Endodermal cell (in vitro differentiated cells): ENCODE measurements around the gene ZMYM1. TPM values are rescaled to one million over a fixed set of nuclear protein-coding genes. Genes with fewer than 3 reads are reported as not detected.

Experiments used
- DNase-seq: peaks from one replicate; pipeline ENCODE4 v3.0.0-alpha.2; 2017
- H3K27ac ChIP-seq: 2 replicates; pipeline ENCODE4 v1.5.1; 2013; ENCODE audit warnings: mild to moderate bottlenecking, low read depth, low read length, moderate library complexity
- H3K27me3 ChIP-seq: 2 replicates; pipeline ENCODE4 v1.6.1; 2013; ENCODE audit warnings: mild to moderate bottlenecking, low read length, moderate library complexity; ENCODE audit not compliant: insufficient read depth, control insufficient read depth, poor library complexity, severe bottlenecking
- H3K36me3 ChIP-seq: 2 replicates; pipeline ENCODE4 v1.7.0; 2013; ENCODE audit warnings: mild to moderate bottlenecking, low read length, moderate library complexity; ENCODE audit not compliant: control insufficient read depth, insufficient read depth
- H3K4me1 ChIP-seq: one replicate; pipeline ENCODE4 v1.7.0; 2013; ENCODE audit warnings: low read length; ENCODE audit not compliant: control insufficient read depth, insufficient read depth
- H3K4me3 ChIP-seq: 2 replicates; pipeline ENCODE4 v1.5.1; 2013; ENCODE audit warnings: mild to moderate bottlenecking, low read length, moderate library complexity
- H3K9ac ChIP-seq: 2 replicates; pipeline ENCODE4 v1.6.1; 2013; ENCODE audit warnings: mild to moderate bottlenecking, low read length, moderate library complexity; ENCODE audit not compliant: poor library complexity, severe bottlenecking; ENCODE audit errors: extremely low read depth
- H3K9me3 ChIP-seq: 2 replicates; pipeline ENCODE4 v1.6.1; 2013; ENCODE audit warnings: mild to moderate bottlenecking, low read length, moderate library complexity; ENCODE audit not compliant: control insufficient read depth
- H3K27ac Mint-ChIP-seq: 2 replicates; pipeline ENCODE4 v1.8.0; 2020; ENCODE audit warnings: mixed read lengths
- H3K27me3 Mint-ChIP-seq: 2 replicates; pipeline ENCODE4 v1.8.0; 2021; ENCODE audit warnings: mild to moderate bottlenecking, mixed read lengths; ENCODE audit not compliant: insufficient read depth
- H3K36me3 Mint-ChIP-seq: 2 replicates; pipeline ENCODE4 v1.8.0; 2020; ENCODE audit warnings: low read depth, mixed read lengths
- H3K4me1 Mint-ChIP-seq: 2 replicates; pipeline ENCODE4 v1.8.0; 2020; ENCODE audit warnings: mixed read lengths
- H3K4me3 Mint-ChIP-seq: 2 replicates; pipeline ENCODE4 v1.8.0; 2020; ENCODE audit warnings: mild to moderate bottlenecking, moderate library complexity, mixed read lengths
- H3K9me3 Mint-ChIP-seq: 2 replicates; pipeline ENCODE4 v1.8.0; 2020; ENCODE audit warnings: mild to moderate bottlenecking, mixed read lengths
- CTCF ChIP-seq: fragments of 200-600 bp; sonication (generic); conservative IDR thresholded peaks from 2 replicates; pipeline ENCODE4 v1.5.0; 2021; ENCODE audit warnings: antibody characterized with exemption, mild to moderate bottlenecking
- whole genome bisulfite sequencing, 2 experiments: methylation state at CpG; one replicate each; pipeline versions ENCODE4 v1.1.5 to v1.1.7; 2013; ENCODE audit warnings: missing lambda C conversion rate in 2 of 2, mixed read lengths in 1 of 2; ENCODE audit not compliant: insufficient coverage in 1 of 2, insufficient read length in 1 of 2; 5-methylcytosine and 5-hydroxymethylcytosine counted together
- total RNA-seq, 2 donors: library from RNA; stranded (reverse); fragmentation: NEBNext Ultra II Directional in 1 of 2; extraction: Animal tissue kit (Norgen Biotek cat#: 25700) in 1 of 2; gene quantifications; 2 replicates in 1 of 2; 3 replicates in 1 of 2; pipeline ENCODE4 v1.2.1, GENCODE V29; 2021

The ZMYM1 gene
- total RNA-seq, 2 donors from 2014 or later = 43.1 to 58.5 TPM

GRCh38 chr1:35164893-35165292 is 85.7 kb downstream of the ZMYM1 start:
- Histone ChIP-seq H3K9me3 (peaks cover 12% of the 10 kb centered on the region), H3K27ac (no peak overlapping the region), H3K4me3 (no peak overlapping the region), H3K9ac (no peak overlapping the region), H3K36me3 (no peaks in the 10 kb centered on the region), H3K27me3 (no peaks in the 10 kb centered on the region), H3K4me1 (no peaks in the 10 kb centered on the region)
- Mint-ChIP-seq H3K9me3 (peaks cover 16% of the 10 kb centered on the region), H3K27ac (no peak overlapping the region), H3K27me3 (no peaks in the 10 kb centered on the region), H3K36me3 (no peaks in the 10 kb centered on the region), H3K4me1 (no peaks in the 10 kb centered on the region), H3K4me3 (no peak overlapping the region)
- no peak for DNase-seq
- no peak for TF ChIP-seq CTCF
- WGBS, 2 experiments = 95 to 100% methylated on average over 2 to 3 of the region's 3 CpGs

Other genes with a start within 250 kb of the ZMYM1 start
- gene SMIM12, start 219.6 kb upstream of the ZMYM1 start, total RNA-seq = 10 to 100 TPM; 43.0 to 47.6 TPM
- 1 to 10 TPM; 4.4 to 4.6 TPM for gene DLGAP3, start 149.7 kb upstream of the ZMYM1 start, total RNA-seq
- gene TMEM35B, start 94.0 kb upstream of the ZMYM1 start, total RNA-seq = 10 to 100 TPM; 28.2 to 31.3 TPM
- gene ZMYM6, start 47.4 kb upstream of the ZMYM1 start, total RNA-seq = 10 to 100 TPM; 13.5 to 14.5 TPM
- gene SFPQ, start 113.8 kb downstream of the ZMYM1 start, total RNA-seq = 100 to 1,000 TPM; 350 to 491 TPM
- gene ZMYM4, start 189.3 kb downstream of the ZMYM1 start, total RNA-seq = 100 to 1,000 TPM; 131 to 153 TPM